GM12892 (cell line): ENCODE data around the gene CXXC1.
"Not testable (repeated sequence)": the region's sequence is repeated elsewhere in the genome, so short reads cannot be mapped to it uniquely, and the experiment has no call there.

Source experiments
- DNase-seq: peaks from one replicate; pipeline ENCODE4 v3.0.0; 2011; ENCODE audit not compliant: insufficient read length
- FAIRE-seq: peaks from 2 replicates; lab custom pipeline; 2011; peaks lifted over from hg19 to GRCh38; lab: Jason Lieb, UNC
- POLR2A ChIP-seq: IDR thresholded peaks from 2 replicates; pipeline ENCODE4 v1.6.1; 2011; ENCODE audit warnings: low read depth, low read length, control low read depth
- POLR2AphosphoS5 ChIP-seq: IDR thresholded peaks from 2 replicates; pipeline ENCODE4 v1.6.1; 2011; ENCODE audit warnings: low read depth, low read length, control low read depth
- TAF1 ChIP-seq: IDR thresholded peaks from 2 replicates; pipeline ENCODE4 v1.6.1; 2011; ENCODE audit warnings: low read depth, mild to moderate bottlenecking, control low read depth, low read length, borderline replicate concordance

Gene CXXC1

DNA sequence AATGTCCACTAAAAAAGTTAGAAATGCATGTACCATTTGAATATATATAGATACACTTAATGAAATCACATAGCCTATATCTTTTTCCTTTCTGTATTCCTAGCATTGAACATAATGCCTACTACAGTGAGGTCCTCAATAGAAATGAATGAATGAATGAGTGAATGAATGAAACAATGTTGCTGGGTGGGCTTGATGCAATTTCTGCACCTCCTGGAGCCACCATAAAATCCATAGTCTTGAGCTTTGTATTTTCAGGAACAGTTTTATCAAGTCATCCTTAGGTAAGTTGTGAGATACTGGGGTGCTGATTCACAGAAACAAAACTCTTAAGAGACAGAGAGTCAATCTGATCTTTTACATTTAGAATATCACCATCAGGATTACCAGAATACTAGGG is 24.5 kb downstream of the CXXC1 start:
- DNase-seq (no peak), FAIRE-seq (no peak)
- TF ChIP-seq TAF1 (no peak), POLR2AphosphoS5 (no peak), POLR2A (no peak)

DNA sequence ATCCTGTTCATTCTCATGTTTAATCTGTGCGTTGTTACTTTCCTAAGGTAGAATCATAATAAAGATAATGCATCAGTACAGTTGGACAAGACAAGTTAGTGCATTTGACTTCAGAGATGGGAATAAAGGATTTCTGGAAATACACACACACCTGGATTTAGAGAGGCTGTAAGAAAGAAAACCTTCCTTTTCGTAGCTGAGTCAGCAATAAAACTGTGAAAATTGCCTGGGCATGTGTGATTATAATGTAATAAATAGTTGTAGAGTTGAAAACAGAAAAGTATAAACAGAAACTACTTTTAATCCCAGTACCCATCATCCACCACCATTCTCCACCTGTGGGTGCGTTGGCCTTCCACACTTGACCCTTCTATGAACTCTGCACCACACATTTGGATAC is 36.6 kb downstream of the CXXC1 start:
- FAIRE-seq (no peak), DNase-seq (no peak)
- no peak for TF ChIP-seq POLR2AphosphoS5
- no peak for TF ChIP-seq POLR2A
- no peak for TF ChIP-seq TAF1

- DNase-seq (no peak), FAIRE-seq (no peak)
- TF ChIP-seq POLR2A (no peak), TAF1 (no peak), POLR2AphosphoS5 (no peak)
Measured at GRCh38 chr18:50249576-50249975, 37.9 kb downstream of the CXXC1 start.

DNA sequence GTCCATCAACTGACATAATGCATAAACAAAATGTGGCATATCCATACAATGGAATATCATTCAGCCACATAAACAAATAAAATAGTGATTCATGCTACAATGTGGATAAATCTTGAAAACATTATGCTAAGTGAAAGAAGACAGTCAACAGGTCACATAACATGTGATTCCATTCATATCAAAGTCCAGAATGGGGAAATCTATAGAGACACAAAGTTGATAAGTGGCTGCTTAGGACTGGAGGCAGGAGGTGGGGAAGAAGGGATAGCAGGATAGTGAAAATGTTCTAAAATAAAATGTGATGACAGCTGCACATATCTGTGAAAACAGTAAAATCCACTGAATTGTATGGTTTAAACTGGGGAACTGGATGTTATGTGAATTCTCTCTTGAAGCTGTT is 39.9 kb downstream of the CXXC1 start:
- TF ChIP-seq TAF1, result no peak
- TF ChIP-seq POLR2A, result no peak
- TF ChIP-seq POLR2AphosphoS5, result no peak
- DNase-seq (no peak), FAIRE-seq (no peak)

- not testable (repeated sequence) for FAIRE-seq, DNase-seq
Measured at GRCh38 chr18:50241768-50242167, 45.7 kb downstream of the CXXC1 start.

- no peak for FAIRE-seq
- no peak for TF ChIP-seq POLR2A
- TF ChIP-seq POLR2AphosphoS5, result no peak
- TF ChIP-seq TAF1, result no peak
- DNase-seq, result no peak
Measured at GRCh38 chr18:50240080-50240563, 47.4 kb downstream of the CXXC1 start.

GRCh38 chr18:50232419-50232818 is 55.1 kb downstream of the CXXC1 start:
- DNase-seq (no peak), FAIRE-seq (no peak)
- TF ChIP-seq TAF1, result no peak
- no peak for TF ChIP-seq POLR2AphosphoS5
- TF ChIP-seq POLR2A, result no peak
